ENCODE measurements around the gene CDC42BPA. TPM values are rescaled to one million over a fixed set of nuclear protein-coding genes. Genes with fewer than 3 reads are reported as not detected.

CDC42BPA gene
- total RNA-seq, 1 experiment from 2014 or later: 30.1 TPM

DNA sequence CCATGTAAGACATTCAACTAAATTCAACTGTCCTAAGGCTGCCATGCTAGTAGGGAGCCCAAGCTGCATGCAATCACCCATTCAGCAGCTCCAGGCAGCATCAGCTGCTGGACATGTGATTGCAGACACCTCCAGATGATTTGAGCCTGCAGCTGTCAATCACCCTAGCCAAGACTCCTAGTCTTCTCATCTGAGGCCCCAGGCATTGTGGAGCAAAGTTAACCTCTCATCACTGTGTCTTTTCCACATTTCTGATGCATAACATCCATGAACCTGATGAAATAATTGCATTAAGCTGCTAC, 5.6 kb upstream of the CDC42BPA start:
- H3T11ph ChIP-seq (ENCODE audit: low read length): no peak overlapping the region
- no peak overlapping the region for H2BK12ac ChIP-seq (ENCODE audit: insufficient read length, low read depth, low read length)
- no peak overlapping the region for H3K9ac ChIP-seq (ENCODE audit: extremely low read depth, insufficient read length, low read length)
- no peak overlapping the region for H2BK20ac ChIP-seq (ENCODE audit: low read depth, low read length, poor library complexity, severe bottlenecking)
- H3K79me2 ChIP-seq (ENCODE audit: insufficient read depth, low read length): no peaks in the 10 kb centered on the region
- no peak overlapping the region for H3K18ac ChIP-seq (ENCODE audit: insufficient read length, low read depth, low read length)
- no peak overlapping the region for H2BK120ac ChIP-seq (ENCODE audit: low read depth, low read length, poor library complexity, severe bottlenecking)
- DNase-seq: no peak
- TF ChIP-seq CTCF (conservative IDR thresholded peaks at IDR 0.05): no peak
- H2AFZ ChIP-seq (ENCODE audit: low read length): no peak overlapping the region
- H3K27ac ChIP-seq (ENCODE audit: insufficient read length, low read depth, low read length): no peak overlapping the region
- H3K9me3 Mint-ChIP-seq: 0 out of 5 replicates have a peak, but pooled peaks cover 0 to 2% of the 10 kb centered on the region in 2 experiments
- H2AK5ac ChIP-seq (ENCODE audit: insufficient read length, low read length): no peak overlapping the region
- H2BK5ac ChIP-seq (ENCODE audit: insufficient read length, low read length): no peak overlapping the region
- H3K23me2 ChIP-seq (ENCODE audit: insufficient read length, low read depth, low read length, poor library complexity, severe bottlenecking): peaks cover 5% of the 10 kb centered on the region
- no peak overlapping the region for H3K4me2 ChIP-seq (ENCODE audit: insufficient read depth, insufficient read length, low read length)
- no peak overlapping the region for H4K91ac ChIP-seq (ENCODE audit: insufficient read length, low read depth, low read length)
- no peaks in the 10 kb centered on the region for H3K27me3 ChIP-seq (ENCODE audit: insufficient read depth, low read length)
- H3K79me1 ChIP-seq (ENCODE audit: insufficient read depth, low read depth, low read length, poor library complexity, severe bottlenecking): no peaks in the 10 kb centered on the region
- H4K8ac ChIP-seq (replicated peaks; ENCODE audit: insufficient read length, low read depth, low read length): no peak overlapping the region
- H3K9me3 ChIP-seq (ENCODE audit: control insufficient read depth, low read depth, low read length): no peaks in the 10 kb centered on the region
- peaks cover 3% of the 10 kb centered on the region; the same call in 1 of the 2 replicates for H3K4me1 ChIP-seq (ENCODE audit: insufficient read depth, low read length)
- peaks cover 0 to 2% (median 0%) of the 10 kb centered on the region in 3 experiments; a peak in 1 of 7 replicates for H3K36me3 Mint-ChIP-seq (ENCODE audit: insufficient read depth in 1 of 3, low read depth in 3 of 3)
- H3K27me3 Mint-ChIP-seq (ENCODE audit: low read depth): peaks cover 3% of the 10 kb centered on the region
- H3K56ac ChIP-seq (ENCODE audit: insufficient read length, low read depth, low read length): no peak overlapping the region
- H3K4me1 Mint-ChIP-seq: peaks cover 27 to 30% of the 10 kb centered on the region in 2 experiments
- H3K4ac ChIP-seq (ENCODE audit: low read depth, low read length): no peak overlapping the region
- H4K20me1 ChIP-seq (ENCODE audit: control insufficient read depth, insufficient read depth, insufficient read length): no peaks in the 10 kb centered on the region
- H2BK15ac ChIP-seq (ENCODE audit: low read depth, low read length): no peak overlapping the region
- H3K27ac Mint-ChIP-seq: no peak overlapping the region
- H3K14ac ChIP-seq (ENCODE audit: insufficient read depth, low read length): no peak overlapping the region
- no peak overlapping the region for H4K5ac ChIP-seq (ENCODE audit: insufficient read length, low read depth, low read length)
- no peak overlapping the region for H3K23ac ChIP-seq (ENCODE audit: insufficient read length, low read depth, low read length)
- H3K4me3 Mint-ChIP-seq: no peak overlapping the region

Measured in H9 (cell line).